NCI-H2196 treated with DMSO at 0.1 percent for 48 hours (cell line): ENCODE results near the gene TMEM164.
"Not testable (repeated sequence)": the region's sequence is repeated elsewhere in the genome, so short reads cannot be mapped to it uniquely, and the experiment has no call there.

Experiments used
- DNase-seq: peaks from one replicate; lab custom pipeline; 2025; ENCODE audit not compliant: unreplicated experiment; lab: John Stamatoyannopoulos, UW

TMEM164 gene

DNA sequence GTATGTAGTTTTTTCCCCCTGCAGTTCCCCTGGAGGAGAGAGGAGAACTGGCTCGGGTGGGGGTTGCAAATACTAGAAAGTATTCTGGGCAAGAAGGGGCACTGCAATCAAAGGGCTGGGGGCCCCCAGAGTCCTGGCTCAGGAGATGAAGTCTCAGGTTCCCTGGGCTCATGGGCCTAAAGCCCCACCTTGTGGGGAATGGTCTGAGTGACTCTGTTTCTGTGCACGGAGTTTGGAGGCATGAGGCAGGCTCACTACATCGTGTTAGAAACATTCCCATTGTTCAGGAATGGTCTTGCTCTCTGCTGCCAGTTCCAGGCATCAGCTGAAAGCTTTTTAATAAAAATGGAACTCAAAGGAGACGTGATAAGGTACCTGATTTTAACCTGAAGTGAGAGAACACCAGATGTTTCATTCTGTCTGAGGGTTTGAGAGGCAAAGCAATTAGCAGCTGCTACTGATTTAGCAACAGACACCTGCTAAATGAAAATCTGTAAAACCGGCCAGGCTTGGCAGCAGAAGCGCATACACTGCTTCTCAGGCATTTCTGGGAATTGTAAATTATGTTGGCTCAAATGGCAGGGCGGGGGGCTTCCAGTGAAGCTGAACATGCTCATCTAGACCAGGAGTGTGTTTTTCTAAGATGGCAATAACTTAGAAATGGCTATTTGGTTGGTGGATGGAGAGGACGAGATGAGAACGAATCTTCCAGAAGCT lies 122.7 kb downstream of the TMEM164 start:
- no peak for DNase-seq

DNA sequence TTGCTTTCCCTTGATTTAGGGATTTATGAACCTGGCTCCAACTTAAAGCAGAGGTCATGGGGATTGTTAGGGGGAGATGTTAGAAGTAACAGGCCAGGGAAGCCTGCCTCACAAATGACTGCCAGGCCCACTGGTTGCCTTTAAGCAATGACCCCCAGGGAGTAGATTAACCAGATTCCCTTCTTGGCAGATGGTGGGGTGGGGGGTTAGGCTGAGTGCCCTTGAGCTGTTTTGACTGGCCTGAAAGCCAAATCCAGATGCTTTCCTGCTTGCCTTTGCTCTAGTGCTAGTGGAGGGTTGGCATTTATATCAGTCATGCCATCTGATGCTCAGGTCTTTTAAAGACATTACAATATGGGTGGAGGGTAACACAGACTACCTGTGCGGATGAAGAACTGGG lies 128.1 kb downstream of the TMEM164 start:
- no peak for DNase-seq

- no peak for DNase-seq
Observed at GRCh38 chrX:110132450-110133114, 129.7 kb downstream of the TMEM164 start.

DNA sequence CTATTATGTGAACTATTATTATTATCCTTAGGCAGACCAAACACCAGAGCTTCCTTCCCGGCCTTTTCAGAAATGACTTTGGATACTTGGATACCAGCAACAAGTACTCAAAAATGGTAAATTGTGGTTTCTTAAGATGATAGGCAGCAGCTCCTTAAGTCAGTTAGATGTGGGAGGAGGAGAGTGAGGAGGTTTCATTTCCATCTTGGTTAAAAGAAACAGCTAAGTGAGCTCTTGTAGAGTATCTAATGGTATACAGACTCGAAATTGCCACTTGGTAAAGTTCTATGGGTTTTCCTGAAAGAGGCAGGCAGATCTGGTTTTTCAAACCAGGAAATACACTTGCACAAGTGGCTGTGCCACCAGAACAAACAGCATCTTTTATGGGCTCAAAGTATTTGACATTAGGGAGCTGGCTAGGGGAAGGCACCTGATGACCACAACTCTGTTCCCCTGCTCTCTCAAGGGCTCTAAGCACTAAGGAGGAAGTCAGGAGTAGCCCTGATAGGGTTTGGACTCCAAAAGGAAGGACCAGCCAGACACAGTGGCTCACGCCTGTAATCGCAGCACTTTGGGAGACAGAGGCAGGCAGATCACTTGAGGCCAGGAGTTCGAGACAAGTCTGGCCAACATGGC lies 130.9 kb downstream of the TMEM164 start:
- no peak for DNase-seq

- no peak for DNase-seq
Observed at GRCh38 chrX:110135618-110136017, 132.7 kb downstream of the TMEM164 start.

DNA sequence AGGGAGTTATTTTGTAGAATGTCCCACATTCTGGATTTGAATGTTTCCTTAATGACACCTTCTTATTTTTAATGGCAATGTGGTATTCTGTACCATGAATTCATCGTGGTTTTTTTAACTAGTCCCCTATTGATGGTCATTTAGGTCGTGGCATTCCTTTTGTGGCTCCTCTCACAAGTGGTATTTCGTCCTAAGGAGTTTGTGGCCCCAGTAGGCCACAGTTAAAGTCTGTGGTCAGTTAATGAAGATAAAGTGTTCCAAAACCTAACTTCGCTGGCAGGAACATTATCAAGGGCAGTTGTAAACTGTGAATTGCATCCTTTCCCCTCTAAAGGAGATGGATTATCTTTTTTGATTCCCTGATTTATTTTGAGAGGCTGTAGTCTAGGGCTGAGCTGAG lies 133.2 kb downstream of the TMEM164 start:
- DNase-seq: no peak

DNA sequence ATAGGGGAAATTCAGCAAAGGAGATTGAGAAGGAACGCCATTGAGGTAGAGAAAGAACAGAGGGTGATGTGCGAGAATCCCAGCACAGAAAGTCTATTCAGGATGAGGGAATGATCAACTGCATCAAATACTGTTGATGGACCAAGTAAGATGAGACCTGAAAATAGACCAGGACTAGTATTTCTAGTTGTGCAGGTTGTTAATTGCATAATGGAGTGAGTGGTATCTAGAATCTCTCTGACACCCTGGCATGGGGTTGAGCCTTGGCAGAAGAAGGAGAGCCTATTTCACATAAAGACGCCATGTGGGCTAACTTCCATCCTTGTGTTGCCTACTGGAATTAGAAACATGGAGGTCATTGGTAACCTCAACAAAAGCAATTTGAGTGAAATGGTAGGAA lies 135.6 kb downstream of the TMEM164 start:
- no peak for DNase-seq

- DNase-seq: no peak
Observed at GRCh38 chrX:110139172-110139571, 136.3 kb downstream of the TMEM164 start.

- DNase-seq: no peak
Observed at GRCh38 chrX:110142096-110142495, 139.2 kb downstream of the TMEM164 start.

GRCh38 chrX:110143454-110144210 lies 140.7 kb downstream of the TMEM164 start:
- no peak for DNase-seq

- no peak for DNase-seq
Observed at GRCh38 chrX:110145311-110145710, 142.4 kb downstream of the TMEM164 start.

- no peak for DNase-seq
Observed at GRCh38 chrX:110145854-110146253, 142.9 kb downstream of the TMEM164 start.

GRCh38 chrX:110146521-110146920 lies 143.6 kb downstream of the TMEM164 start:
- DNase-seq: no peak

- no peak for DNase-seq
Observed at GRCh38 chrX:110153244-110153643, 150.3 kb downstream of the TMEM164 start.

- no peak for DNase-seq
Observed at GRCh38 chrX:110153896-110154295, 151.0 kb downstream of the TMEM164 start.

- DNase-seq: not testable (repeated sequence)
Observed at GRCh38 chrX:110154328-110154727, 151.4 kb downstream of the TMEM164 start.

DNA sequence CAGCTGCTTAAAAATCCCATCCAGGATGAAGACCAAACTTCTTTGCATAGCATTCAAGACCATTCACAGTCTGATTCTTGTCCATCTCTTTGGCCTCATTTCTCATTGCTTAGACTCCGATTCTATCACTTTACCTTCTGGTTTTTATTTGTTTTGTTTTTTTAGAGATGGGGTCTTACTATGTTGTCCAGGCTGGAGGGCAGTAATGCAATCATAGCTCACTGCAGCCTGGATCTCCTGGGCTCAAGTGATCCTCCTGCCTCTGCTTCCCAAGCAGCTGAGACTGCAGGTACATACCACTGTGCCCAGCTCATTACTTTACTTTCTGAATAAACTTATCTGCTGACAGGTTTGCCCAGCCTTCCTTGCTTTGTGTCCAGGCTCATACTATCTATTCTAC lies 152.8 kb downstream of the TMEM164 start:
- no peak for DNase-seq

DNA sequence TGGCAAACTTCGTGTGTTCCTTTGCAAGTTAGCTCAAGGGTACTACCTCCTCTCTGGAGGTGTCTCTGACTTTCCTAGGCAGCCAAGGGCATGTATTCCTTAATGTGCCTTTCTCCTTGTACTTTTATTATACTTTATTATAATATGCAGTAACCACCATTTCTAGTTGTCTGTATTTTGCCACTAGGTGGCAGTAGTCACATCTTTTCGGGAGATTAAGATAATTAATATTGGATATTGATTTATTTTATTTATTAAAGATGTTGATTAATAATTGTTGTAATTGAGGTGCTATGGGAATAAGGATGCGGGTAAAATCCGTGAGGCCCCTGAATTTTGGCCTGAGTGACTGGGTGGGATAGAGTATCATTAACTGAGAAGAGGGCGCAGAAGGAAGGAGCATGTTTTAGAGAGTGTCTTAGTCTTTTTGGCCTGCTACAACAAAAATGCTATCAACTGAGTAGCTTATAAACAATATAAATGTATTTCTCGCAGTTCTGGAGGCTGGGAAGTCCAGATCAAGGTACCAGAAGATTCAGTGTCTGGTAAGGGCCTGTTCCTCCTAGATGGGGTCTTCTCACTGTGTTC lies 153.3 kb downstream of the TMEM164 start:
- no peak for DNase-seq

GRCh38 chrX:110157444-110157843 lies 154.5 kb downstream of the TMEM164 start:
- DNase-seq: no peak

GRCh38 chrX:110159235-110159634 lies 156.3 kb downstream of the TMEM164 start:
- DNase-seq: no peak

DNA sequence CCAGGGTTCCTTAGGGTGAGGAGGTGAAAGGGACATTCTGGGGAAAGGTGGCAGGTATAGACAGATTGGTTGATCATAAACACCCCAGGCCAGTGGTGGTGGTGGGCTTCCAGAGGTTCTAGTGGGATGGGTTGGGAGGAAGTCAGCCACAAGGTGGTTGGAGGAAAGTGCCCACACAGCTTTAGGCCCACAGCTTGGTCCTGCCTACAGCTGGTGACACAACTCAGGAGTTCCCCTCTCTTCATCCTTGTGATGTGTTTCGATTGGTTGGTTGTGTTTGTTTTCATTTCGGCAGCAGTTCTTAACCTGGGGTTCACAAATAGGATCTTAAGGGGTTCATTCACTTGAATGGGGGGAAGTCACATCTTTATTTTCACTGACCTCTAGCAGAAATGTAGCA lies 157.0 kb downstream of the TMEM164 start:
- no peak for DNase-seq
